HG02798 (cell line): Measurements from ENCODE around the gene TNNI2.
"Not testable (repeated sequence)": the region's sequence is repeated elsewhere in the genome, so short reads cannot be mapped to it uniquely, and the experiment has no call there.

Experiments used
- ATAC-seq: cut with Tn5 transposase; IDR thresholded peaks from one replicate; pipeline ENCODE4 v1.9.1; 2021; ENCODE audit warnings: mild to moderate bottlenecking; ENCODE audit not compliant: unreplicated experiment, poor library complexity

Gene TNNI2

DNA sequence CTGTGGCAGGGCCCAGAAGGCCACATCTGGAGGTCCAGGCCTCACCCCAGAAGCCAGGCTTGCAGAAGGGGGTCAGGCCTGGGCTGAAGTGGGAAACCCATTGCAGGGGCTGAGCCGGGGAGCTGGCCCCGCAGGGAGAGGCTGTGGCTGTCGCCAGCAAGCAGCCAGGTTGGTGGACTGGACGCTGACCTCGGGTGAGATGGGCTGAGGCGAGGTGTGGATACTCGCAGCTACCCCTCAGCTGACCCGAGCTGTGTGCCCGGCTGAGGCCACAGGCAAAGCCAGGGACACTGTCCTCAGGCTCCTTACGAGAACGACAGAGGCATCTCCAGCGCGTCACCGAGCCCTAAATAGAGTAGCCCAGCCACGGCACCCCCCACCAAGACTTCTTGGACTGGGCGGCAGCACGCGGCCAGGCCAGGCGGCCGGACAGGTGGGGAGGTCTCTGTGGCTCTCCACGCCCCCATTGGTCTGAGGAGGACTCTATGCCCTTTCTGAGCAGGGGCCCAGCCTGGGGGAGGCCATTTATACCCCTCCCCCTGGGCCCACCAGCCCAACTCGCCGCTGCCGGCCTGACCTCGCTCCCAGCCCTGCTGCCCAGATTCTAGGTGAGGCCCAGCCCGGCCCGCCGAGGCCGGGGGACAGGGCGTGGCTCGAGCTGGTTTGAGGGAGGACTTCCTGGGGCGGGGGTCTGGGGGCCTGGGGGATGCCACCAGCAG, at the start of gene TNNI2:
TSS of gene TNNI2 (plus strand) at position 556 of the 719 bp plus-strand sequence. CDS start 716 bp downstream, outside the sequence.
- ATAC-seq: no peak

DNA sequence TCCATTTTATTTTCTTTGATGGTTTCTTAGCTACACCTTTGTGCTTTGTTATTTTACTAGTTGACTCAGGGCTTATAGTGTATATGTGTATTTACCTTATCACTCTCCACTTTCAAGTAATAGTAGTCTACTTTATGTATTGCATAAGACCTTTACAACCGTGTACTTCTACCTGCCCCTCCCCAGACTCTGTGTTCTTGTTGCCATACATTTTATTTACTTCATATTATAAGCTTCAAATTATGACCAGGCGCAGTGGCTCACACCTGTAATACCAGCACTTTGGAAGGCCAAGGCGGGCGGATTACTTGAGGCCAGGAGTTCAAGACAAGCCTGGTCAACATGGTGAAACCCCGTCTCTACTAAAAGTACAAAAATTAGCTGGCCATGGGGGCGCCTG, 46.9 kb upstream of the TNNI2 start:
- ATAC-seq: no peak

DNA sequence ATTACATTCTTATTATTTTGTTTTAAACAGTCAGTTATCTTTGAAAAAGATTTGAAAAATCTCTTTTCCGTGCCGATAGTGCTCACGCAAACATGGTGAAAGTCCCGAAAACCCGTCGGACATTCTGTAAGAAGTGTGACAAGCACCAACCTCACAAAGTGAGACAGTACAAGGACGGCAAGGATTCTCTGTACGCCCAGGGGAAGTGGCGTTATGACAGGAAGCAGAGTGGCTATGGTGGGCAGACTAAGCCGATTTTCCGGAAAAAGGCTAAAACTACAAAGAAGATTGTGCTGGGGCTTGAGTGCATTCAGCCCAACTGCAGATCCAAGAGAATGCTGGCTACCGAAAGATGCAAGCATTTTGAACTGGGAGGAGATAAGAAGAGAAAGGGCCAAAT, 46.3 kb upstream of the TNNI2 start:
- no peak for ATAC-seq

DNA sequence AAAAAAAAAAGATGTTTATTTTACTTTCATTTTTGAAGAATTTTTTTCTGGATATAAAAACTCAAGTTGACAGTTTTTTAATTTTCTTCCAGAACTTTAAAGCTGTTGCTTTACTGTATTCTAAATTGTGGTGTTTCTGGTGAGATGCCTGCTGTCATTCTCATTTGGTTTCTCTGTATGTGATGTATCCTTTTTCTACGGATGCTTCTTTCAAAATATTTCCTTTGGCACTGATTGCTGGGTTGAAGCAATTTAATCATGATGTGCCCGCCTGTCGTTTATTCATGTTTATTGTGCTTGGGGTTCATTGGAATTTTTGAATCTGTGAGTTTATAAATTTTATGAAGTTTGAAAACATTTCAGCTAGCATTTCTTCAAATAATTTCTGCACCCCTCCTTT, 45.7 kb upstream of the TNNI2 start:
- ATAC-seq: no peak

DNA sequence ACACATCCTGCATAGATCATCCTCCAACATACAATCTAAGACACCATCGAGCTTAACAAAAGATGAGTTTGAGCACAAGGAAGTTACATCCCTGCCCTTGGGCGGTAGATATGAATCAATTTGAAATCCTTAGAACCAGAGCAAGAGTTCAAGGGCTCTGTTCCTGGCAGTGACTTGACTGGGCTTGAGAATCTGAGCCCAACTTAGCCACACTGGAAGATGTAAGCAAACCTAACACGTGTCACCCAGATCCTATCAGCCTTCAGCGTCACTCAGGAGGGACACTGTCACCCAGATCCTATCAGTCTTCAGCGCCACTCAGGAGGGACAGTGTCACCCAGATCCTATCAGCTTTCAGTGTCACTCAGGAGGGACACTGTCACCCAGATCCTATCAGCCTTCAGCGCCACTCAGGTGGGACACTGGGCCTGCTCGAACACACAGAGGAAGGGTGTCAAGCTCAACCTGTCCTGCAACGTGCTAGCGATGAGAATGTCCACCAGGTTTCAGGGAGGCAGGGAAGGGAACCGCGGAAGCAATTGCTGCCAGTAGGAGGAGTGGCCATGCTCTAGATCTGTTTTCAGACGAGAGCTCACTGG, 42.3 kb upstream of the TNNI2 start:
- no peak for ATAC-seq

DNA sequence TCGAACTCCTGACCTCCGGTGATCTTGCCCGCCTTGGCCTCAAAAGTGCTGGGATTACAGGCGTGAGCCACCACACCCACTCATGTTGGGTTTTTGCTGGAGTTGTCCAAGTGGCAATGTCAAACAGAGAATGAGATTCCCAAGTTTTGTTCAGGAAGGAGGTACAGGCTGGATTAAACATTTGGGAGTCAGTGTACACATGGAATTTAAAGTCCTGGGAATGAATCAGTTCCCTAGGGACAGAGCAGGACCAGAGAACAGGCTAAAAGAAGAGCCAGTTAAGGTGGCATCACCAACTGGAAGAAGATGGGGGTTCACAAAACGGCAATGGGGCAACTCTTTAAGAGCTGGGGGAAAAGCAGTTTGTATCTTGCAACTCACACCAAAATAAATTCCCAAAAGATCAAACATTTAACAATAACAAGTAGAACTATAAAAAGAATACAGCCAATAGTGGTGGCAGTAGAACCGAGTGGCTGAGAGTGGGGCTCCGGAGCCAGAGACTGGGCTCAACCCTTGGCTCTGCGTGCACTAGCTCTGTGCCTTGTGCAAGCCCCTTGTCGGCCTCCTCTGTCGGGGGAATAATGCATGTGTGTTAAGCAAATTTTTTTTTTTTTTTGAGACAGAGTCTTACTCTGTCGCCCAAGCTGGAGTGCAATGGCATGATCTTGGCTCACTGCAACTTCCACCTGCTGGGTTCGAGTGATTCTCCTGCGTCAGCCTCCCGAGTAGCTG, 41.2 kb upstream of the TNNI2 start:
- no peak for ATAC-seq

DNA sequence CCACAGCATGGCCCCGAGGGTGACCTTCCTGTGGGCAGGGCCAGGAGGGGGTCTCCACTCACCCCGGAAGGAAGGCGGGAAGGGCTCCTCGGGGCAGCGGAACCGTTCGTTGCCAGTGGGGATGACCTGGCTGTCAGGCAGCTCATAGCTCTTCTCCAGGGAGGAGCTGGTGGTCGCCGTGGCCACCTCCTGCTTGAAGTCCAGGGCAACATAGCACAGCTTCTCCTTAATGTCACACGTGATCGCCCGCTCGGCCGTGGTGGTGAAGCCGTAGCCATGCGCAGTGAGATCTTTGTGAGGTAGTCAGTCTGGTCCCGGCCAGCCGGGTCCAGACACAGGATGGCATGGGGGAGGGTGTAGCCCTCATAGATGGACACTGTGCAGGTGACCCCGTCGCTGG, 35.5 kb upstream of the TNNI2 start:
- no peak for ATAC-seq

DNA sequence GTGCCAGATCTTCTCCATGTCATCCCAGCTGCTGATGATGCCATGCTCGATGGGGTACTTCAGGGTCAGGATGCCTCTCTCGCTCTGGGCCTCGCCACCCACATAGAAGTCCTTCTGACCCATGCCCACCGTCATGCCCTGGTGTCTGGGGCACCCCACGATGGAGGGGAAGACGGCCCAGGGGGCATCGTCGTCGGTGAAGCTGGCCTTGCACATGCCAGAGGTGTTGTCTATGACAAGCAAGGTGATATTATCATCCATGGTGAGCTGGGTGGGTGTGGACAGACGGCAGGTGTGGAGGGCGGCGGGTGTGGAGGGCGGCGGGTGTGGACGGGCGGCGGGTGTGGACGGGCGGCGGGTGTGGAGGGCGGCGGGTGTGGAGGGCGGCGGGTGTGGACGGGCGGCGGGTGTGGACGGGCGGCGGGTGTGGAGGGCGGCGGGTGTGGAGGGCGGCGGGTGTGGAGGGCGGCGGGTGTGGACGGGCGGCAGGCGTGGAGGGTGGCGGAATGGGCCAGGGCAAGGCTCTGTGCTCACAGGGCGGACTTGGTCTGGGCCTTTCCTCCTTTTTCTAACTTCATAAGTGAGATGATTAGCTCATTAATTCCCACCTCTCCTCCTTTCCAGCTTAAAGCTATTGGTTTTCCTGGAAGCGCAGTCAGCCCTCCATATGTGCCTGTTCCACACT, 34.8 kb upstream of the TNNI2 start:
- not testable (repeated sequence) for ATAC-seq

DNA sequence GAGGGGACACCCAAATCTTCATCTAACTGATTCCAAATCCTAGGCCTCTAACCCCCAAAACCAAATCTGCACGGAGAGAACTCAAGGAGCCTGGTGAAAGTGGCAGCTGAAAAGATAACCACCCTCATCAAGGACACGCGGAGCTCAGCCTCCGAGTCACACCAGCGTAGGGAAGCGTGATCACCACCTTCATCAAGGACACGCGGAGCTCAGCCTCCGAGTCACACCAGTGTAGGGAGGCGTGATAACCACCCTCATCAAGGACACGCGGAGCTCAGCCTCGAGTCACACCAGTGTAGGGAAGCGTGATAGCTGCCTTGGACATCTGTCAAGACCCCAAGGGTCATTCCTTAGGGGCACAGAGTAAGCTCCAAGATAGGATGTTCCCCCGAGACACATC, 33.3 kb upstream of the TNNI2 start:
- no peak for ATAC-seq

DNA sequence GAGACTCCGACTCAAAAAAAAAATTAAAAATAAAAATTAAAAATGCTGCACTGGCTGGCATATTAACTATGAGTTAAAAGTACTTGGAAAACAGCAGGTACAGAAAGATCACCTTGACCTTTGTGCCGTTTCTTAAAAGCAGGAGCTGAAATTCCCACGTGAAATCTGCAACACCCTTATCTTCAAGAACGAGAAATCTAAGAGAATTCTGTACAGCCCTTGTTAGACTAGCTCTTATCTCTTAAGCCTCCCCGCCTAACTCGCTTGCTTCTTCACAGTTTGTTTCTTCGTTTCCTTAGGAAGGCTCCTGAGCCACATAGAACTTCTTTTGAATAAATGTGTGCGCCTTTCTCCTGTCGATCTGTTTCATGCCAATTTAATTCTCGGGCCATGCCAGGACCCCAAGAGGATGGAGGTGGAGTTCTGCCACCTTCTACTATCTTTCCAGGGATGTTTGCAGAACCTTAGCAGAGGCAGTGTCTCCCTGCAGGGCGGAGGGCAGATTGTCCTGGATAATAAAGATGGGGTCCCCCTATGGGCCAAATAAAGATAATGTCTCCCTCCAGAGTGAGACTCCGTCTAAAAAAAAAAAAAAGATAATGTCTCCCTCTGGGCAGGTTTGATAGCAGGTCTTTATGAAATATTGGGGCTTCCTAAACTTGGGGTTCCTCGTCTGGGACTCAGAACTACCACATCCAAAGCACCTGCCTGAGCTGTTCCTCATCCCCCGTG, 31.4 kb upstream of the TNNI2 start:
- ATAC-seq: no peak

DNA sequence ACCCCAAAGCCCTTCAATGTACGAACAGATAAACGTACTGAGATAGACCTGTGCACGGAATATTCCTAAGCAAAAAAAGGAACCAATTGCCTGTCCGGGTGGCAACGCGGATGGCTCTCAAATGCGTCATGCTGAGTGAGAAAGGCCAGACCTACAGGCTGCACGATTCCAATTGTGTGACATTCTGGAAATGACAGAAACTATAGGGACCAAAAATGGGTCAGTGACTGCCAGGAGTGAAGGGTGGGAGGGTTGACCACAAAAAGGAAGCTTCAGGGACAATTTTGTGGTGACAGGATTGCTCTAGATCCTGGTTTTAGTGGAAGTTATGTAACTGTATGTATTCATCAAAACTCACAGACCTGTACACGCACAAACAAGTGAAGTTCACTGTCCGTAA, 28.0 kb upstream of the TNNI2 start:
- ATAC-seq: no peak

DNA sequence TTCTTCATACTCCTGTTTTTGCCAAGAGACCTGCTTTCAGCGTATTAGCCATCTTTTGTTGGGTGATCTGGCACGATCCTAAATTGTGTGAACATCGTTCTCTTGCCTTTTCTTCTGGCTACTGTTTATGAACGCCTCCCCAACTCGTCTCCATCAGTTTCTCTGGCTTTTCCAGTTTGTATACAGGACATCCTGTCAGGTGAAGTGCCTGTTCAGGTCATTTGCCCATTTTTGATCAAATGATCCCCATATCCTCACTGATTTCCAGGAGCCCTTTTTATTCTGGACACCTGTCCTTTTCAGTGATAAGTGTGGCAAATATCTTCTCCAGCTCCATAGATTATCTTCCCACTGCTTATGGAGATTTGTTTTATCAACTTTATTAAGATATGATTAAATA, 26.5 kb upstream of the TNNI2 start:
- no peak for ATAC-seq

DNA sequence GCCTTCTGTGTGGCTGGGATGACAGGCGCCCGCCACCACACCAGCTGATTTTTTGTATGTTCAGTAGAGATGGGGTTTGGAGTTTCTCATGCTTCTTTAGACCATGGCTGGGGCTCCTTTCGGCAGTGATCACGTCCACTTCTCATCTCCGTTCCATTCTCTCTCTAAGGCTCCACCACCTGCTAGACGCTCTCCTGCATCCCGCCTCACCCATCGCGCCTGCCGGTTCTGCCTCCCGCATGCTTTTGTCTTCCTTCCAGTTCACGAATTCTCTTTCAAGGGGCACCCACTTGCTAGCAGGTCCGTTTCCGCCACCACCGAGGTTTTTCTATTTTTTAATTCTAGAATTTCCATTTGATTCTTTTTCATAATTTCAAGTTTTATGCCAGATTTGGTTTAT, 26.0 kb upstream of the TNNI2 start:
- no peak for ATAC-seq

DNA sequence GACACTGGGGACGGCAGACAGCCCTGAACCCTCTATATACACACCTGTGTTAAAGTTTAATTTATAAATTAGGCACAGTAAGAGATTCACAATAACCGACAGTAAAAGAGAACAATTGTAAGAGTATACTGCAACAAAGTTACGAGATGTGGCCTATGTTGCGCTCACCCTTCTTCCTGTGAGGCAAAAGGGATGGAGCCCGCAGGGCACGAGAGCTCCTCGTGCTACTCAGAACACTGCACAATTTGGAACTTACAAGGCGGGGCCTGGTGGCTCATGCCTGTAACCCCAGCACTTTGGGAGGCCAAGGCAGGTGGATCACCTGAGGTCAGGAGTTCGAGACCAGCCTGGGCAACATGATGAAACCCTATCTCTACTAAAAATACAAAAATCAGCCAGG, 25.4 kb upstream of the TNNI2 start:
- ATAC-seq: not testable (repeated sequence)

DNA sequence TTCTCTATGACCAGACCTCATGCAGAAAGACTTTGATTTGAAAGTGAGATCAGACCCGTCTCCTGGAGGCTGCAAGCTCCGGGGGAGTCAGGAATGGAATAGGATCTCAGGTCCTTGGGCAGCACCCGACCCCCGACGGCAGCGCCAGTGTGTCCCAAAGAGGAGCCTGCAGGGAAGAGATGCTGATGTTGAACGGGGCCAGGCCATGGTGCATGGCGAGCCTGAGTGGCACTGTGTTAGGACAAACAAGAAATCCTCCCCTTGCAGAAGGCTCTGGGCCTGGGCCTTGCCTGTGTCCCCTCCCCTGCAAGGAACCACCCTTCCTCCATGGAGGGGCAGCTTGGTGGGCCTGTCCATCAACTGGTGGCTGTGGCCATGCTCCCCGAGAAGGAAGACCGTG, 24.1 kb upstream of the TNNI2 start:
- no peak for ATAC-seq

DNA sequence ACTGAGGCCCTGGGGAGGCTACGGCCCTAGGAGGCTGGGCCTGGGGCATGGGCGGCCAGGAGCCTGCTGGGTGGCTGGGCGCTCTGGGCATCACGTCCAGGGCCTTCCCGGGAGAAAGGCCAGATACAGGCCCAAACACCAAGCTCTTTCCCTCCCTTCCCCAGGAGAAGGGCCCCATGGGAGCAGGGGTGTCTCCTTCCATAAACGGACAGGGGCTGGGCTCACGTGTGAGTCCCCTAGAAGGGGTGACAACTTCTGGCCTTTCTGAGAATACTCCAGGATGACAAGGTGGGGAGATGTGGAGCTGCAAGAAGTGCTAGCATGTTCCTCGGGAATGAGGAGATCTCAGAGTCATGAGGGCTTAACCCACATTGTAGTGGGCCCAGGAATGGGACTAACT, 23.5 kb upstream of the TNNI2 start:
- no peak for ATAC-seq

DNA sequence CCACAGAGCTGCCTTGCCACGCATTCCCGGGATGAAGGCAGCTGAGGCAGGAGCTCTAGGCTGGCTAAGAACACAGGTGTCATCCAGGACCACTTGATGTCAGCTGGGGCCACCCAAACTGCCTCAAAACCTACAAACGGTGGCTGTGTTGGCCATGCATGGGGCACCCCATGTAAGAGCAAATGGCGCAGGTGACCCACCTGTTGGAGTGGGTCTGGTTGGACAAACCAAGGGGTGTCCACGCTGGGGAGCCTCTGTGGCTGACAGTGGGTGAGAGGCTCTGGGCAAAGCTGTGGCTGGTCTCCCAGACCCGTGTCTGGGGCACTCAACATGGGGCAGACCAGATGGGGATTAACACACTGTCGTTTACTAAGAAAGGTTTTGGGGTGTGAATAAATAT, 23.0 kb upstream of the TNNI2 start:
- ATAC-seq: no peak

DNA sequence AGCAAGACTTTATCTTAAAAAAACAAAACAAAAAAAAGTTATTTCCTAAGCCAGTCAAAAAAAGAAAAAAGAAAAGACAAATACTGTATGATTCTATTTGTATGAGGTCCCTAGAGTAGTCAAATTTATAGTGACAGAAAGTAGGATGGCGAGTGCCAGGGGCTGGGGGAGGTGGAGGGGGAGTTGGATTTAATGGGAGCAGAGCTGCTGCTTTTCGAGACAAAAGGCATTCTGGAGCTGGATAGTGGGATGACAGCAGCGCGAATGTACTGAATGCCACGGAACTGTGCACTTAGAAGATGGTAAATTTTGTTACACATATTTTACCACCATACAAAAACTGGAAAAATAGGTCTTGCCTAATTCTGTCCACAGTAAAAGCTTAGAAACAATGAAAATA, 21.8 kb upstream of the TNNI2 start:
- ATAC-seq: no peak

DNA sequence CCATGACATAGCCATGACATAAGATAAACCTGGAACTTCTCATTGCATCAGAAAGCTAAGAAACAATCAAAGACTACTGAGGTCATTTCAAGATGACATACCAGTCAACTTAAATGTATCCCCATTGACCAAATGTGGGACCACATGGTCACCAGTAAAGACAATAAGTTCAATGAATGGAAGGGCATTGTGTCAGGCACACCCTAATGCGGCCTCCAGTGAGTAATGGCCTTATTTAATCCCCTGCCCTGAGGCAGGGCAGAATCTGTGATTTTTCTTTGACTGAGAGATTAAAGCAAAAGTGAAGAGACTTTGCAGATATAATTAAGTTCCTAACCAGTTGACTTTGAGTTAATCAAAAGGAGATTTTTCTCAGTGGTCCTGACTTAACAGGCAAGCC, 21.3 kb upstream of the TNNI2 start:
- no peak for ATAC-seq

DNA sequence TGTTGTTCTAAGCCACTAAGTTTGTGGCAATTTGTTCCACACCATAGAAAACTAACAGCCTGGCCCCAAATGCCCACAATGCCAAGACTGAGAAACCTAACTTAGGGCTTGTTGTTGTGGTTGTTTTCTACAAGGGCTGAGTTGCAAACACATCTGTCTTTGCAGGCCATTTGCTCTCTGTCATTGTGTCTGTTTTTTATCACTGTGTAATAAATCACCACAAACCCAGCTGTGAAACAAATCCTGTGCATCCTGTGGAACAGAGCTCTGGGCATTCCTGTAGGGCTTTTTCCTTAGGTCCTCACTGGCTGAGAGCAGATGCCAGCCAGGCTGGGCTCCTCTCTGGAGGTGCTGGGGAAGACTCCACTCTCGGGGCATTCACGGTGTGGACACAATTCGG, 19.7 kb upstream of the TNNI2 start:
- ATAC-seq: no peak
